ENCODE data around the gene SYNGAP1.

SYNGAP1 gene

GRCh38 chr6:33404884-33405283 lies 15.0 kb upstream of the SYNGAP1 start:
- DNase-seq (ENCODE audit: low read depth, low spot score), result no peak

- no peak for DNase-seq (ENCODE audit: low read depth, low spot score)
Observed at GRCh38 chr6:33405386-33405940, 14.4 kb upstream of the SYNGAP1 start.

- DNase-seq (ENCODE audit: low read depth, low spot score), result no peak
Observed at GRCh38 chr6:33406126-33406525, 13.7 kb upstream of the SYNGAP1 start.

DNA sequence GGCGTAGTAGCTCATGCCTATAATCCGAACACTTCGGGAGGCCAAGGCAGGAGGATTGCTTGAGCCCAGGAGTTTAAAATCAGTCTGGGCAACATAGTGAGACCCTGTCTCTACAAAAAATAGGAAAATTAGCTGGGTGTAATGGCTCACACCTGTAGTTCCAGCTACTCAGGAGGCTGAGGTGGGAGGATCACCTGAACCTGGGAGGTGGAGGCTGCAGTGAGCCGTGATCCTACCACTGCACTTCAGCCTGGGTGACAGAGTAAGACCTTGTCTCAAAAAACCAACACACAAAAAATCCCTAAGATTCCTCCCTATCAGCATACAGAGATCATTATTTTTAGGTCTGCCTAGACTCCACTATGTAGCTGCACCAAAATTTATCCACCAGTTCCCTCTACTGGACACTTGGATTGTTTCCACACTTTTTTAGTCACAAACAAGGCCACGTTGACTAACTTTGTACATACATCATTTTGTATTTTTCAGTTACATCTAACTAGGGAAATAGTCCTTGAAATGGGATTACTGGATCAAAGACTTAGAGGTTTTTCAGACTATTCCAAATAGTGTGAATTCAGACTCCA lies 12.6 kb upstream of the SYNGAP1 start:
- DNase-seq (ENCODE audit: low read depth, low spot score), result no peak

DNA sequence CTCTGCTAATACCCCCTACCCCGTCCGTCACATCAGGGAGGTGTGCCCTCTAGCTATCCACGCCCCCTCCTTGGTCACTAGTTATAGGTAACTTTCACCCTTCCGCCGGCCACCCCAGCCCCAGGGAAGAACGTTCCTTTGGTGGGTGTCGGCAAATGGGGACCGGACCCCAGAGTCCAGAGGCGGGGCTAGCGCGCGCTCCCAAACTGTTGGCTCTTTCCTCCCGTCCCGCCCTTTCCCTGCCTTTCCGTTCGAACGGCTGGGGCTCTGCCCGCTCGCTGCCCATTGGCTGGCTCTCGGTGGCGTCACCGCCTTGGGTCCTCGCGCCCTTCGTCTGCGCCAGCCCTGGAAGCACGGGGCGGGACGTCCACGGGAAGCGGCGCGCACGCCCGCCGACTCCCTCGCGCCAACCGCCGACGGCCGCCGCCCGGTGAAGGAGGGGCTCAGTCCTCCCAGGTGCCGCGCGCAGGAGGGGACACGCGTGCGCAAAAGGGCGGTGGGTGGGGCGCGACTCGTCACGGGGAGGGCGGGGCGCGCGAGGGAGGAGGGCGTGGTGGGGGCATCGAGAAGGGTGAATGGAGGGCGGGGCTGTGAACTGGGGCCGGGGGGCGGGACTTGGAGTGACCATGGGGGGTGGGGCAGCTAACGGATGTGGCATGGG lies 9.7 kb upstream of the SYNGAP1 start:
- peak; percentile 99 for DNase-seq (ENCODE audit: low read depth, low spot score)

DNA sequence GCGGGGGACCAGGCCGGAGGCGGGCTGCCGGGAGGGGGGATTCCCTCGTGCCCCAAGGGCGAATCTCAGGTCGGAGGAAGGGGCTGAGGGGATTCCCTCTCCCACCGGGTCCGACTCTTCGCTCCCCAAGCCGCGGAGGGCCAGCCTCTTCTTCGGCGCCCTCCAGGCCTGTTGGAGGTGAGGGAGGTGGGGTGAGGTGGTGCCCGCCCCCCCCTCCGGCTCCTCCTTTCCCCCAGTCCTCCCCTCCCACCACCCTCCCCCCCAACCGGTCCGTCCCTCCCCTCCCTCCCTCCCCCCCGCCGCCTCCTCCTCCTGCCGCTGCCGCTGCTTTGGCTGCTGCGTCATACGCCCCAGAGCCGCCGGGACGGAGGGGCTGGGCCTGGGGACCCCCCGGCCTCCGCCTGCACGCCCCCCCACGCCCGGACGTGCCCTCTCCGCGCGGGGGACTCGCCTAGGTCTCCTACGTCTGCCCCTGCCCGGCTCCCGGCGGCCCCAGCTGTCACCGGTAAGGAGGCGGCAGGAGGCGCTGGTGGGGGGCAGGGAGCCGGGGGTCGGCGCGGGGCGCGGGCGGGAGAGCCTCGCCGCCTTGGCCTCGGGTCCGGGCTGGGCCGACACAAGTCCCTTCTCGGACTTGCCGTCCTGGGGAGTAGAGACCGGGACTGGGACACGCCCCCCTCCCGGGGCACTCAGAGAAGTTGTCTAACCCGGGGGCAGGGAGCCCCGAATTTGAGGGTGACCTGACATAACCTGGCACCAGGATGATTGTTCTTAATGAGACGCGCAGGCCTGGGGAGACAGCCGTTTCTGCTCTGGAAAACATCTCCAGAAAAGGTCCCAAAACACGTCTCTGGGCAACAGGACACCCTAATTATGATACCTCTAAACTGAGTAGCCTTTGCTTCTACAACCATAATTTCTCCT lies 8.9 kb upstream of the SYNGAP1 start, which contains the start of gene PHF1:
PHF1 (plus strand) TSS at position 304 of the 921 bp plus-strand sequence. CDS start 1,250 bp downstream, outside the sequence.
- peak; percentile 58 for DNase-seq (ENCODE audit: low read depth, low spot score)

GRCh38 chr6:33411632-33412005 lies 8.2 kb upstream of the SYNGAP1 start:
- DNase-seq (ENCODE audit: low read depth, low spot score), result no peak

- no peak for DNase-seq (ENCODE audit: low read depth, low spot score)
Observed at GRCh38 chr6:33412140-33413009, 7.5 kb upstream of the SYNGAP1 start.

DNA sequence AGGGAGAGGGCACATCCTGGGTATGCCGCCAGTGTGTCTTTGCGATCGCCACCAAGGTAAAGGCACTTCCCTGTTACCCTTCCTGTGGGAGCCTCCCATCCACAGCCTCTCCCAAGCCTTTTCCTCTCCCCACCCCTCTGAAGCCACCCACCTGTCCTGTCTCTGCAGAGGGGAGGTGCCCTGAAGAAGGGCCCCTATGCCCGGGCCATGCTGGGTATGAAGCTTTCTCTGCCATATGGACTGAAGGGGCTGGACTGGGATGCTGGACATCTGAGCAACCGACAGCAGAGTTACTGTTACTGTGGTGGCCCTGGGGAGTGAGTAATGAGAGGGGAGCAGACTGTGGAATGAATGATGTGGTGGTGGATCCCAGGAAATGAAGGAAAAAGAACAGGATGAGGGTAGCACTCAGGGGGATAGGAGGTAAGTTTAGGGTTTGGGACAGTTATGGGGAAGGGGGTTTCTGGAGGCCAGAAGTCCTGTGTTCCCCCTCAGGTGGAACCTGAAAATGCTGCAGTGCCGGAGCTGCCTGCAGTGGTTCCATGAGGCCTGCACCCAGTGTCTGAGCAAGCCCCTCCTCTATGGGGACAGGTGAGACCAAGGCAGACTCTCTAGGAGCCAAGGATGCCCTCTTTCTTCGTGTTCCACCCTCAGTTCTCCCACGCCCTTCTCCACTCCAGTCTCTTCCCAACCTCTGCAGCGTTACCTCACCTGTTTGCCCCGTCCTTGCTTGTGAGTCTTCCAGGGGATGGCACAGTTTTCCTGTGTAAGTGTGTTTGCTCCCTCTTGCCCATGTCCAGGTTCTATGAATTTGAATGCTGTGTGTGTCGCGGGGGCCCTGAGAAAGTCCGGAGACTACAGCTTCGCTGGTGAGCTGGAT lies 6.4 kb upstream of the SYNGAP1 start:
- no peak for DNase-seq (ENCODE audit: low read depth, low spot score)

DNA sequence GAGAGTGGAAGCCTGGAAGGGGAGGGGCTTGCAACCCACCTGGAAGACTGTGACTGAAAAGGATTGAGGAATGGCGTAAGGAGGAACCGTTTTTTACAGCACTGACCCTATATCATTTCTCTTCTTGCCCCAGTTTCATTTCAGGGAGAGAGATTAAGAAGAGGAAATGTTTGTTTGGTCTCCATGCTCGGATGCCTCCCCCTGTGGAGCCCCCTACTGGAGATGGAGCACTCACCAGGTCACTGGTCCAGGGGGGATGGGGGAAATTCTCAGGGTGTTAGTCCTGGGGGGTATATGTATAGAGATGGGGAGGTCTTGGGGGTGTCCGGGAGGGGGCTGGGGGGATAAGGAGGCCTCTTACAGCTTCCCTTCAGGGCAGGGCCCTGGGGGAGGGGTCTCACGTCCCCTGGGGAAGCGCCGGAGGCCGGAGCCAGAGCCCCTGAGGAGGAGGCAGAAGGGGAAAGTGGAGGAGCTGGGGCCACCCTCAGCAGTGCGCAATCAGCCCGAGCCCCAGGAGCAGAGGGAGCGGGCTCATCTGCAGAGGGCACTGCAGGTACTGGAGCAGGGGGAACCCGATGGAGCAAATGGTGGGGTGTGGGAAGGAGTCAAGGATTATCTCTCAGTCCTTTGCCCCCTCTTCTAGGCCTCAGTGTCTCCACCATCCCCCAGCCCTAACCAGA lies 5.1 kb upstream of the SYNGAP1 start:
- DNase-seq (ENCODE audit: low read depth, low spot score), result no peak

GRCh38 chr6:33415831-33416230 lies 4.0 kb upstream of the SYNGAP1 start:
- no peak for DNase-seq (ENCODE audit: low read depth, low spot score)

DNA sequence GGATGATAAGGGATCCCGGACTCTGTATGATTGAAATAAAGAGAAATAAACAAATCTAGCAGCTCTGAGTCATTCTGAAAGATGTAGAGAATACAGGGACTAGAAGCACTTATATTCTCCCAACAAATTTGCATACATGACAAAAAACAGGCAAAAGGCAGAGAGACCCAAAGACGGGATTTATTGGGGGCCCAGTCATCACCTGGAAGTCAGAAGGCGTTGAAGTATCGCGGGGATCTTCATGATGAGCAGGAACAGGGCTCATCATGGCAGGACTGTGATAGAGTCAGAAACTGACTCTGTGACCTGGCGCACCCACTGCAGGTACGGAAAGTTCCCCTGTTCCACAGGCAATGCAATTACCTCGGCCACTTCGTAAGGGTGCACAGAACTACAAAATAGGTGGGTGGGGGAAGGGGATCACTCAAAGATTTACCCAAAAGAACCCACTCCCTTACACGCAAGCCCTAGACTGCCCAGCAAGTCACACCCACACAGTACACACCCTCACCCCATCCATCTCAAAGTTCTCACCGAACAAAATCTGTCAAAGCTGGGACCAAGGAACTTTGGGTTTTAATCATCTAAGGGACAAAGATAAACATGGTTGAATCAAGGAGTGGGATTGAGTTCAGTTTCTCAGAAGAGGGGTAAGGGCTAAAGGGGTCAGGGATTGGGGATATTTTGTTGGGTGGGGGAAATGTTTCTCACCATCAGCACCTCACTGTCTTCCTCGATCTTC lies 3.3 kb upstream of the SYNGAP1 start:
- no peak for DNase-seq (ENCODE audit: low read depth, low spot score)

DNA sequence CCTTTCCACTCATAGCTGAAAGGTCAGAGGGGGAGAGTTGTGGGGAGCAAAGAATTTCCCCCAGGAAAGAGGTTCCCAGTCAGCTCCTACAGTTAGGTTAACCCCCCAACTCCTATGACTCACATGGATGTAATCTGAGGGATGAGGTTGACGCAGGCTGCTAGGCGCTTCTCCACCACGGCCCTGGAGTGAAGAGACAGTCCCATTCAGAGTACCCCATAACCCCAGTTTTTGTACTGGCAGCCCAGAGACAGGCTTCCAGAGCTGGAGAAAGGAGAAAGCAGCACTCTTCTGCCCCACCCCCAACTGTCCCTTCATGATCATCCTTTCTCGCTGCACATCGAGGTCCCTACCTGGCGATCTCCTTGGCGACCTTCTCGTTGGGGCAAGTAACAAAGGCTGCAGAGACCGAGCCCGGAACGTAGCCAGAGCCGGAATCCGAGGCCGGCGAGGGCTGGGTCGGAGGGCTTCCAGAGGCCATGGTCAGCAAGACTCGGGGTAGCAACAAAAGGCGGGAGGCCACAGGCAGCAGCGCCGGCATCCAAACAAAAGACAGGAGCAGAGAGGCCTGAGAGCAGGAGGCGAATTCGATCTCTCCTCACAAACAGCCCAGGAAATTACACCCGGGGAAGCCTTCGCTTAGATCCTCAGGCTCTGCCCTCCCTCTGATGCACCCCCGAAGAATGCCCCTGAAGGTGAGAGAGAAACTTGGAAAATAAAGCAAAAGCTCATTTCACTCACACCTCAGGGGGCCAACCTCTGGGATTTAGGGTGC lies 2.5 kb upstream of the SYNGAP1 start:
- DNase-seq (ENCODE audit: low read depth, low spot score), result no peak

DNA sequence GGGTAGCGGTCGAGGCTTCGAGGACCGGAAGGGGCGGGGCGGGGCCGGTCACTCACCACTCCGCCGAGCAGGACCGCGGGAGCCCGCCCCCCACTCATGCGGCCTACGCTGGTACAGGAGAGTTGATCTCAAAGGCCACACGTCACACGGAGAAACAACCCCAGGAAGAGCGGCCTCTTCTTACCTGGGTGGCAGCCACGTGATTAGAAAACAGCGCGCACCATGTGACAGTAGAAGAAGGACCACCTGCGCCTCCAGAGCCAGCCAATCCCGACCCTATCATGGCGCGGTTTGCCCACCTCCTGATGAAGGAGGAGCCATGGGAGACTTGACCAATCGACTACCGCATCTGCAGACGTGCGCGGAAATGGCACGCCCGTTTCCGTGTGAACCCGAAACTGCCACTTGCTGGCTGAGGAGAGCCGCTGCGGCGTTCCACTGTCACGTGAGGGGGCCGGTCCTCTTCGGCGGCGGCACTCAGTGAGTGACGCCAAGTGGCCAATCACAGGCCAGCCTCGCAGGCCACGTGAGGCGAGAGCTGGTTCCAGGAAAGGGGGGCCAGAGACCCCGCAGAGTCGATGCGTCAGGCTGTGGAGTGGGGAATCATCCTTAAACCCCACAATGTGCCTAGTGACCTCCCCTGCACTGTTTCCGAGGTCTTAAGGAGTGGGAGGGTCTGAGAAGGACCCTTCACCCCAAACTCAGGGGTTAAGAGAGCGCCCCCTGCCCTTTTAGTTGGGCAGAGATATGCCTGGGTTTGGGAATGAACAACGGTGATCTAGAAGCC lies 1.8 kb upstream of the SYNGAP1 start, which contains the start of gene CUTA:
CUTA (minus strand) TSS at position 205 of the 787 bp plus-strand sequence; CDS start at position 98, 107 bp downstream.
- DNase-seq (ENCODE audit: low read depth, low spot score), result peak; percentile 98

DNA sequence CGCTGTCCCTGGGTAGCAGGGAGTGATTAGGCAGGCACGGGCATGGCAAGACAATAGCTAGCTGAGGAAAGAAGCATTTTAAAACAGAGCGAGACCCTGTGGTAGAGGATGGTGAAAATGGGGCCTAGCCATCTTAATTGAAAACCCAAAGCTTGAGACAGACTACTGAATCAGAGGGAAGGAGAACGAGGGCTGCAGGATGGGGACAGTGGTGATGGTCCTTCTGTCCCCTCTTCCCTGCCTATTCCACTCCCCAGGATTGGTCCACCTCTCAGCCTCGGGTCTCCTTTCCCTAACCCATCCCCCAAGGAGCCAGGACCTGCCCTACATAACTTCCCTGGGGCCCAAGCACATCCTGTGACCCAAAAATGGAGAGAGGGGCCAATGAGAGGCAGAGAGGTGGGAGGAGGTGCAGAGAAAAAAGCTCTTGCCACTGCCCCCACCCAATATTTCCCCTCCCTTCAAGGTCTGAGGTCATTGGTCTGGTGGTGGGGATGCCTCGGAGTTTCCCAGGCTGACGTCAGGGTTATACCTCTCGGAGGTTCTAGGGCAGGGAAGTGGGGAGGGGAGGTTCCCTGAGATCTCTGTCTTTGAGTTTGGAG lies 1.1 kb upstream of the SYNGAP1 start:
- no peak for DNase-seq (ENCODE audit: low read depth, low spot score)

GRCh38 chr6:33420491-33421343 lies 852 bp downstream of the SYNGAP1 start:
- no peak for DNase-seq (ENCODE audit: low read depth, low spot score)
